Epidermal melanocyte (primary cell): Measurements from ENCODE around the gene RIIAD1.
"Not testable (repeated sequence)": the region's sequence is repeated elsewhere in the genome, so short reads cannot be mapped to it uniquely, and the experiment has no call there.

Experiments used
- DNase-seq: peaks from one replicate; pipeline ENCODE4 v3.0.0; 2011; ENCODE audit warnings: low spot score; ENCODE audit not compliant: insufficient read length

Gene RIIAD1, protein sequence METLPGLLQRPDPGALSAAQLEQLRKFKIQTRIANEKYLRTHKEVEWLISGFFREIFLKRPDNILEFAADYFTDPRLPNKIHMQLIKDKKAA

DNA sequence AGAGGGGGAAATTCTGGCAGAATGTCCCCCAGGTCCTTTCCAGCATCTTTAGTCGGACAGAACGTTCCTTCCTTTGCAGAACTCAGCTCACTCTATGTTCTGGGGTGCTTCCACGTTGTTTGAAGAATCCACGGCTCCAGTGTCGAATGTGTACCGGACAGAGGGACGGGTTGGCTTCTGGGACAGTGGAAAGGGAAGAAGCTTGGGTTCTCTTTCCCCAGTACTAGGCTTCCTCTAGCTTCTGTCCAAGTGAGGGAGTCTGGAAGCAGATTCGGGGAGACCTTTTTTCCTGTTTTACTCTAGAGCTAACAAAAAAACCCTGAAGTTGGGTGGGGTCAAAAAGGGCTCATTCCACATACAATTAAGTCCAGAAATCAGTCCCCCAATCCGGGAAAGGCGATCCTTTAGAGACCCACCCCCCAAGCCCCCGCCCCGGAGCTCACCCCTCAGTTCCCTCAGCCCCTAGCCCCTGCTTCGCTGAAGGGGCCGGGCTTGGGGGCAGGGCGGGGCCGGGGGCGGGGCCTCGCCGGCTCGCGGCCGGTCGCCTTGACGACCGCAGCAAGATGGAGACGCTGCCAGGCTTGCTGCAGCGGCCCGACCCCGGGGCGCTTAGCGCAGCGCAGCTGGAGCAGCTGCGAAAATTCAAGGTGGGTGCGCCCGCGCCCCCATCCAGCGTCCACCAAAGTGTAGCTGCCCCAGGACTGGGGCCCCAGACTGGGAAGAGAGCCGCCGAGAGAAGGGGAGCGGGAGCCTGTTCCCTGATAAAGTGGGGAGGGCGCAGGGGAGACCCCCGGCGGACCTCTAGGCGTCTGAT is at the start of gene RIIAD1:
TSS of gene RIIAD1 (plus strand) at position 549 of the 814 bp plus-strand sequence. CDS start at position 564, 15 bp downstream.
- peak; percentile 70 for DNase-seq

DNA sequence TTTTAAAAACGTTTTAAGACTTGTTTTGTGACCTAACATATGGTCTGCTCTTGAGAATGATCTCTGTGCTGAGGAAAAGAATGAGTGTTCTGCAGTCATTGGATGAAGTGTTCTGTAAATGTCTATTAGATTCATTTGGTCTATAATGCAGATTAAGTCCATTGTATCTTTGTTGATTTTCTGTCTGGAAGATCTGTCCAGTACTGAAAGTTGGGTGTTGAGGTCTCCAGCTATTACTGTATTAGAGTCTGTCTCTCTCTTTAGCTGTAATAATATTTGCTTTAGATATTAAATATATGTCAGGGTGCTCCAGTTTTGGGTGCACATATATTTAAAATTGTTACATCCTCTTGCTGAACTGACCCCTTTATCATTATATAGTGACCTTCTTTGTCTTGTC is 47.9 kb upstream of the RIIAD1 start:
- DNase-seq, result no peak

DNA sequence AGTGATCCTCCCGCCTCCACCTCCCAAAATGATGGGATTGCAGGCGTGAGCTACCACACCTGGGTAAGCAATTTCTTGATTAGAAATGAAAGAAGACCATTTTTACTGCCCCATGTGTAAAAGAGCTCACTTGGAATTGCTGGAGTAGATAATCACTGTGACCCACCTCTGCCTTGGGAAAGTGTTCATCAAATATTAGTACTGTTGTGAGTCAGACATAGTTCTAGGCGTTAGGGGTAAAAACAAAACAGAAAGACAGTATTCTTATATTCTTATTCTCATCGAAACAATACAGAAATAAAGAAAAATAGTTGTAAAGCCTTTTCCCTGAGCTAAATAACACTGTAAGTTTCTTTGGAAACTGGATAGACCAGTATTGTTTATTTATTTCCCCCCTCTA is 40.9 kb upstream of the RIIAD1 start:
- no peak for DNase-seq

DNA sequence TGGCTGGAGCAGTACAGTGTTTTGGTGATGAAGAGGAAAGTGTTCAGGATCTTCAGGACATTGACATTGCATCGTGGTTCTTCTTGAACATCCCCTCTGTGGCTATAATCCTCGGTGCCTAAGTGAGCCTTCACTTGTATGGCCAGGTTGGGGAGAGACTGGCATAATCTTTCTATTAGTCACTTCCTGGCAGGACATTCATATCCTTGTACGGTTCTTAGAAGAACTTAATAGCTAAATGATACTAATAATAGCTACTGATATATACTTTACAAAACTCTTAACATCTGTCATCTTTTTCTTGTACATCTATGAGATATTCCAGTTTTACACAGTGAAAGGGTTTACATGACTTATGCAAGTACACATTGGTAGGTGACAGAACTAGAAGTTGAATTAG is 40.5 kb upstream of the RIIAD1 start:
- DNase-seq, result peak; percentile 45

DNA sequence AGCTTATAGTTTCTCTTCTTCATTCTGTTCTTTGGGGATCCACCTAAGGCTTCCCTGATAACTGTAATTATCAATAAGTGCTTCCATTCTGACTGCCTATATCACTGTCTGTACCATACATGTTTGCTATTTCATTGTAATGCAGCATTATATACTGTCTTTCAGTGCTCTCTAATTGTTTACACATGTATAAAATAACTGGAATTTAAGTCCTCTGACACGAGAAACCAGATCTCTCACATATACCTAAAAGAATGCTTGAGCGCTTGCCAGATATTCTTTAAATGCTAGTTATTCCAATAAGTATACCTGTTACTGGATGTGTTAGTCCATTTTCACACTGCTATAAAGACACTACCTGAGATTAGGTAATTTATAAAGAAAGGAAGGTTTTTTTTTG is 39.4 kb upstream of the RIIAD1 start:
- no peak for DNase-seq

DNA sequence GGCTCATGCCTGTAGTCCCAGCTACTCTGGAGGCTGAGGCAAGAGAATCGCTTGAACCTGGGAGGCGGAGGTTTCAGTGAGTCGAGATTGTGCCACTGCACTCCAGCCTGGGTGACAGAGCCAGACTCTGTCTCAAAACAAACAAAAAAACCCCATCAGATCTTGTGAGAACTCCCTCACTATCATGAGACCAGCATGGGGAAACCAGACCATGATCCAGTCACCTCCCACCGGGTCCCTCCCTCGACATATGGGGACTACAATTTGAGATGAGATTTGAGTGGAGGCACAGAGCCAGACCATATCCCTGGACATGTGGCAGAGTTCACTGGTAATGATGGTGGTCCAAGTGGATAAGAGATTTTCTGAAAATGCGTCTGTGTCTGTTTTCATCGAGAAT is 38.4 kb upstream of the RIIAD1 start:
- DNase-seq, result not testable (repeated sequence)

DNA sequence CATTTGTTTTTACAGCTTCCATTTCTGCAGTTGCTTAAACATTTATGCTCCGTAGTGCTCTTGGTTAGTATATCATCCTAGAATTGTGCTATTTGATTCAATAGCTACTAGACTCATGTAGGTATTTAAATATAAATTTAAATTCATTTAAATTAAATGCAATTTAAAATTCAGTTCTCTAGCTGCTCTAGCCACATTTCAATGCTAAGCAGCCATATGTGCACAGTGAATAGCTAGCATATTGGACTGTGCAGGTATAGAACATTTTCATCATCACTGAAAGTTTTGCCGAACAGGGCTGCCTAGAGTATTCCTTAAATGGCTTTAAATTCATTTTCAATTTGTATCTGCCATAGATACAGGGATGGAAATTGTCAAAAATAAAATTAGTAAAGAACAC is 37.2 kb upstream of the RIIAD1 start:
- no peak for DNase-seq

DNA sequence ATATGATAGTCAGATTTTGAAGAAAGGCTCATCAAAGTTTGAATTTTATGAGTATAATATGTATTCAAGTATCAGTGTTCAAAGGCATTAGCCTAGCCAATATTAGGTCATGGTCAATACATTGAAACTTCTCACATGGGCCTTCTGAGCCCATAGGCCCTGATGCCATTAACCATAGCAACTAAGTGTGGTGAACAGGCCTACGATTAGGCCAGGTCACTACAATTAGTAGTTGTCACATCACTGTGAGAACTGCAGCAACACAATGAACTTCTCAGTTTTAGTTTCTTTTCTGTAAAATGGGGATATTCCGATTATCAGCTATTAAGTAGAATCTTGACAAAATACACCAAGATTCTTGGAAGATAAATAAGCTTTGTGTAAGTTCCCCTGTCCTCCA is 34.8 kb upstream of the RIIAD1 start:
- no peak for DNase-seq

DNA sequence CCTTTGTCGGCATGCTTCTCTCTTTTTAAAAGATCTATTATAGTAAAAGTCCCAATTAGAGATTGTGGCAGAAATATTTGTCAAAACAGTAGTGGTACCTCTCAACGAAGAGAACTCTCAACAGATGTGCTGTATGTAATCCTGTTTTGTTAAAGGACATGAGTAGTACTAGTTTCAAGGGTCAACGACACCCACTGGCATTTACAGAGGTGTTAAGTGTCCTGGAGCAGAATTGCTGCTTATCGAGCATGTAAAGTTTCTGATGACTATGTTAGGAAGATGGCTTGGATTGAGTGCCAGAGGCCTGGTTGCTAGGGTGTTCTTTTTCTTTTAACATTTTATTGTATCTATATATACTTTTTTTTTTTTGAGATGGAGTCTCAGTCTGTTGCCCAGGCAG is 31.8 kb upstream of the RIIAD1 start:
- no peak for DNase-seq

DNA sequence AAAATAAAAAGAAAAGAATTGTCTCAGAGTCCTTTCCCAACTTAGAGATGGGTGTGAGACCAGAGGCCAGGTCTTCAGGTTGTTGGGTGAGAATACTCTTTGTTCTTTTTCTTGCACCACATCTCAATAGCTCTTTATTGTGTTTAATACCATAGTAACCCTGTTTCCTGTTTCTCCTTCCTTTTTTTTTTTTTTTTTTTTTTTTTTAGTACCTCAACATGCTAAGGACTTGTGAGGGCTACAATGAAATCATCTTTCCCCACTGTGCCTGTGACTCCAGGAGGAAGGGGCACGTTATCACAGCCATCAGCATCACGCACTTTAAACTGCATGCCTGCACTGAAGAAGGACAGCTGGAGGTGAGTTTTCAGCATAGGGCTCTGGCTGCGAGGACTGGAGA is 29.1 kb upstream of the RIIAD1 start:
- DNase-seq, result no peak

DNA sequence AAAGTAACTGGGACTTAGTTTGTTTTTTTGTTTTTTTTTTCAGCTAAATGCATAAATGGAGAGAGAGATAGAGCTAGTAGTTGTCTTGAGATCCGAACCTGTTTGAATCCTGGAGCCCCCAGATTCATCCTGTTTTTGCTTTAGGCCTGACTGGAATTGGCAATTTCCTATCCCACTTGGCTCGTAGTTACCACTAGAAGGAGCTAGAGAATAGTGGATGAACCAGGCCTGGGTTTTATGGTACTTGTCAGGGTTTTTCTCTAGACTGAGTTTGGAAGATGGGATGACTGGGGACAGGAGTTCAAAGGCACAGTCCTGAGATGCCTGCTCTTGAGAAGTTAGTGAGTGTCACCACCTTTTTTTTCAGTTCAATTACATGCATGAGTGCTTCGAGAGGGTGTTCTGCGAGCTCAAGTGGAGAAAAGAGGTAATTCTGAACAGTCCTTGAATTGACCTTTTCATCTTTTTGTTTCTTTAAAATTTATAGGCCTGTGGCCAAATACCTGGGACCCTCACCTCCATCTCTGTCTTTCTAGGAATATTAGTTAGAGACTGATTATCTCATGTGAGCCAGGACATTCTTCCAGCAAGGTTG is 28.2 kb upstream of the RIIAD1 start:
- DNase-seq, result peak; percentile 49

DNA sequence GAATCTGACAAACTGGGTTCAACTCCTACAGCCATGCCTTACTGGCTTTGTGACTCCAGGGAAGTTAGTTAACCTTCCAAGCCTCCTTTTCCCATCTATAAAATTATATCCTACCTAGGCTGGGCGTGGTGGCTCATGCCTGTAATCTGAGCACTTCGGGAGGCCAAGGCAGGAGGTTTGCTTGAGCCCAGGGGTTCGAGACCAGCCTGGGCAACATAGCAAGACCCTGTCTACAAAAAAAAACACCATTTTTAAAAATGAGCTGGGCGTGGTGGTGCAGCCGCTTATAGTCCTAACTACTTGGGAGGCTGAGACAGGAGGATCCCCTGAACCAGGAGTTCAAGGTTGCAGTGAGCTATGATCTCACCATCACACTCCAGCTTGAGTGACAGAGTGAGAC is 19.8 kb upstream of the RIIAD1 start:
- DNase-seq, result no peak

DNA sequence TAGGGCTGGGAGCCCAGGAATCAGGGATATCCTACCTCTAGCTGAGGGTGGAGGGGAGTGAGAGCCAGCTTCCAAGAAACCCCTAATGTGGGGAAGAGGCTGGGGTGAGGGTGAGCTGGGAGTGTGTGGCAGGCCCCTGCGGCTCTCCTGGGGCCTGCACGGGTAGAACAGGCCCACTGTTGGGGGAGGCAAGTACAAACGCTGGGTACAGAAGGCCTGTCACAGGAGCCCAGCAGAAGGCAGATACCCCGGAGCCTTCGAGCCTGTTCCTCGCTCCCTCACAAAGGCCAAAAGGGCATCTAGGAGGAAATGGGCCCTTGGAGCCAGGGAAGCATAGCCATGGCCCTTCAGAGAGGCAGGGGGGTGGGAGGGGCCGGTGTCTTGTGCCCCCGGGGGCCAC is 18.4 kb upstream of the RIIAD1 start:
- DNase-seq, result no peak

DNA sequence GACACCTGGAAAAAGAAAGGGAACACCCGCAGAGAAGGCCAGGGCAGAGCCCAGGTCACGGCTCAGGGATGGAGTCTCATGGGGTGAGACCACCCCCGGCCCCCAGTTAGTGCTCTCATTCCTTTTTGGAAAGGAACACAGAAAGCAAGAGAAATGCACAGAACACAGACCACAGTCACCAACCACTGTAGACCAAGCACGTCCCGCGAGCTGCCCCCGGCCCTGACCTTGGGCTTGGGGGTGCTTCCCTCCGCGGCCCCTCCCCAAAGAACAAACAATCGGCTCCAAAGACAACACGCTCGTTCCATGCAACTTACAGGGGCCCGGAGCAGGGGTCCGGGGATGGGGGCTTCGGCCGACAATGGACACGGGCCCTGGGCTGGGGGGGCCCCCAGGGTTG is 17.5 kb upstream of the RIIAD1 start:
- DNase-seq, result no peak

DNA sequence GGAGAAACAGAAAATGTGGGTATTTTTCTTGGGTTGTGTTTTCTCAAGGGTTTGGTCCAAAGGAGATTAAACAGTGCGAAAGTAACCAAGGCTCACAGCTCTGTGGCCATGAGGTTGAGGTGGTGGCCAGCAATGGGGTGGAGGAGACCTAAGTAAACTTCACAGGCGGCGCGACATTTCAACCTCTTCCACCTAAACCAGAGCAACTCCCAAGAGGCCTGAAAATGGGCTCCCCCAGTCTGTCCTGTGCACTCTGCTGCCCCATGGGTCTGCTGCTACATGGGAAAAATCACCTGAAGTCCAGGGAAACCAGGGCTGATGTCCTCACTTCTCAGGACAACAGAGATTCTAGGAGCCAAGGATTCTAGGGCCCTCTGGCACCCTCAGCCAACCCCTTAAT is 17.1 kb upstream of the RIIAD1 start:
- no peak for DNase-seq

DNA sequence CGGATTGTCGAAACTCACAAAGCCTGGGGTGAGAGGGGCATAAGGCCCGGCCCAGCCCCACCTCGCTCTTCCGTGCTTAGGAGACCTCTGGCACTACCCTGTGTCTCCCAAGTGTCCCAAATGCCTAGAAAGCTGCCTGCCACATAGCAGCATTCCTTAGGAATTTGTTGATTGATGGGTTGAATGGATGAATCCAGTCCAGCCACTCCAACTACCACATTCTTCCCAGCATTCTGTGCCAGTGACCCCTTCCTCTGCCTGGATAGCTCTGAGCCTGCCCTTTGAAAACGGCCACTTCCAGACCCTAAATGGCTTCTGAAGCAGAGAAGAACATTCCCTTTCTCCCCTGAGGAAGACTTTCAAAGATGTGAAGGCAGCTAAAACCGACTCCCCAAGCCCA is 16.2 kb upstream of the RIIAD1 start:
- no peak for DNase-seq

DNA sequence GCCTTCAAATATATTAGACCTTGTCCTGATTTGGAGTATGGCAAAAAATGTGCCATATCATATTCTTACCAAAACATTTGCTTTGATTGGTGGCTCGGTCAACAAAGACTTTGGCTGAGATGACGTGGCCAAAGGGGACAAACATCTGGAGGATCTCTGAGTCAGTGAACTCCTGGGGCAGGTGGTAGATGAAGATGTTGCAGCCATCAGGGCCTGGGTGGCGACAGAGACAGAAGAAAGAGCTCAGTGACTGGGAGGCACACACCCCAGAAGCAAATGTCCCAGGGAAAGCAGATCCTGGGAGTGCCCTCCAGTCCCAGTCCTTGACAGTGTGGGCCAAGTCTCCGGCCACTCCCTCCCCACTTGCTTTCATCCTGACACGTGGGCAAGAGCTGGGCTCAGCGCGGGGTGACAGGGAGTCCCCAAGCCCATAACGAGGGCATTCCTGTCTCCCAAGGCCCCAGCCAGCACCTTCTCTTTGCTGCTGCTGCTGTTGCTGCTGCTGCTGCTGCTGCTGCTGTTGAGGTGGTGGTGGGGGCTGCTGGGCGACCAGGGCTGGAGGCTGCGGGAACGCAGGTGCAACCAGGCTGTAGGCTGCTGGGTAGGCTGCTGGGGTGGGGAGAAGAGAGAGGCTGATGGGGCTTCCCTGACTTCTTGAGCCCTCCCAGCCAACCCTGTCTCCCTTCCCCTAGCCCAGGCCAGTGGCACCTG is 15.4 kb upstream of the RIIAD1 start:
- DNase-seq, result no peak

DNA sequence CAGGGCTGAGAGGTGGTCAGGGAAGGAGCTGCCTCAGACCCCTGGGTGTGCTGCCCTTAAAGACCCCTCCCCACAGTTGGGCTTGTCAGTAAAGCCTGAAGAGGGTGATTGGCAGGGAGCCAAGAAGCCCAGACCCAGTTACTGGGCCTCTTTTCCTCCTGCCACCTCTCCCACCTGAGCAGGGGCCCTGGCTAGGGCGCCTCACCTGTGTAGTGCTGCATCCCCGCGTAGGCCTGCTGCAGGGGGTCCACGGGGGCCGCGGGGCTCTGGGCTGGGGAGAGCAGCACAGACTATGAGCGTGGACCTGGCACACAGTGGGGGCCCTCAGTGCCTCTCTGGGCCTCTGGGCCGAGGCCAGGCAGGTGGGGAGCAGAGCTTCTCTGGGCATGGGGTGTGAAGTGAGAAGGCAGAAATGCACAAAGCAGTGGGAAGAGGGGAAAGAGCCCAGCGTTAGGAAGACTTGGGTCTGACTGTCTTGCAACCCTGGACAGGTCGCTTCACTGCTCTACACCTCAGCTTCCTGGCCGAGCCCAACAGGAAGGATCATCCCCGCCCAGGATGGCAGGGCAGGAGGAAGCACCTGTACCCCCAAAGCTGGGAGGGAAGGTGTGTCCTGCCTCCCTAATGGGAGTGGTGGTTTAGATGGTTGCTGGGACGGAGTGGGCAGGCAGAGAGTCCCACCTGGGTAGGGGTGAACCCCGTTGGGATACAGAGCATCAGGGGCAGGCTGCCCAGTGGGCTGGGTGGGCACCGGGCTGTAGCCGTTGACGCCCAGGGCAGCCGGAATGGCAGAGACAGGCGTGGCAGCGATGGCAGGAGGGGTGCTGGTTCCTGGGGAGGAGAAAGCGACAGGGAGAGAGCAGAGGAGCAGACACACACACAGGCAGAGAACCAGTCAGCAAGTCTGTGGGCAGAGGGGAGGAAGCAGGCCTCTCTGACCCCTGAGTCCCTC is 14.6 kb upstream of the RIIAD1 start:
- no peak for DNase-seq

DNA sequence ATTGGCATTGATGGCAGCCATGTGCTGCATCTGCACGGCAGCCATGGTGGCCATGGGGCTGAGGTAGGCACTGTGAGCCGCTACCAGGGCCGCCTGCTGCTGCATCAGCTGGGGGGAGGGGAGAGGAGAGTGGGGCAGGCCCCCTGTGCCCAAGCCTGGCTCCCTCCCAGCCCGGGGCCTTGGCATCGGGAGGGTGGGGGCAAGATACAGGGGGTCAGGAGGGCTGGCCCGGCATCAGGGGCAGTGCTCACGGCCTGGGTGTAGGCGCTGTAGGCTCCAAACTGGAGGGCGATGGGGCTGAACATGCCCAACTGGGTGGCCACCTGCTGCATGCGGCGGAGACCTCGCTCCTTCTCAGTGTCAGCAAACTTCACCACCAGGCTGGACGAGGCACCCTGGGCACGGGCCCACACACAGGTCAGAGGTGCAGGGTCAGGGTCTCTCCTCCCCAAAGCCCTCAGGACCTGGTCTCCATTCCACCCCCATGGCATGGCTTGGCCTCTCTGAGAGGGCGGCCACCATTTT is 13.7 kb upstream of the RIIAD1 start:
- no peak for DNase-seq

DNA sequence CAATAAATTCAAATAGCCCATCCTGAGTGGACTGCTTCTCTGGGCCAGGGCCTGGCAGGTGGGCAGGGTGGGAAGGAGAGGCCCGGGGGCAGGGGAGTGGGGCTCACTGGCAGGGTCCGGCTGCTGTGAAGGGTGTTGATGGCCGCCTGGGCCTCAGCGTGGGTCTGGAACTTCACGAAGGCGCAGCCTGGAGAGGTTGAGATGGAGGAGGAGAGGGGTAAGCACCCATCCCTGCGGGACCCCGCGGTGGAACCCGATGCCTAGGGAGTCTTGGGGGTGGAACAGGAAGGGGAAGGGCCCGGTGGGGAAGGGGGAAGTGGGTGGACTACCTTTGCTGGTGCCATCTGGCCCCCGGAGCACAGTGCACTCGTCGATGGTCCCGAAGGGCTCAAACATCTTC is 12.4 kb upstream of the RIIAD1 start:
- no peak for DNase-seq
